Tibial nerve (tissue), 4 donors: Measurements from ENCODE around the gene FBN1.

Source experiments
- CTCF ChIP-seq, 5 experiments: fragments of 200-600 bp in 3 of 5; fragments of 450-650 bp in 2 of 5; sonication (generic) in 3 of 5; IDR thresholded peaks; one replicate each; pipeline ENCODE4 v1.5.1; 2016 to 2019; ENCODE audit warnings: antibody characterized with exemption in 5 of 5, mild to moderate bottlenecking in 3 of 5, moderate library complexity in 2 of 5
- EP300 ChIP-seq, 2 donors: sonication (generic); formaldehyde crosslinking; IDR thresholded peaks; one replicate each; pipeline ENCODE4 v1.6.1; 2017; ENCODE audit warnings: antibody characterized with exemption in 2 of 2, mild to moderate bottlenecking in 1 of 2

- TF ChIP-seq CTCF (IDR thresholded peaks at IDR 0.05) (no peak), EP300 (IDR thresholded peaks at IDR 0.05) (no peak)
Observed at GRCh38 chr15:48515500-48515899, 130.0 kb downstream of the FBN1 start.
